ENCODE data around the gene PRPF6. TPM values are rescaled to one million over a fixed set of nuclear protein-coding genes. Genes with fewer than 3 reads are reported as not detected.

Gene PRPF6
- total and polyA plus RNA-seq, 2 of the 13 experiments (the other 11 are each of a cell fraction or from before 2014, with no cell fraction given), result 63.7 to 101 TPM

GRCh38 chr20:63969838-63970713 lies 10.9 kb upstream of the PRPF6 start, which contains the start of gene ZNF512B:
Gene ZNF512B (minus strand): TSS chr20:63969930. CDS start chr20:63967950, 1,980 bp downstream.
- peak; percentile 66 for DNase-seq (ENCODE audit: low spot score)
- Histone ChIP-seq H3K79me2 (ENCODE audit: insufficient read depth, low read length) (peaks cover 13% of the 10 kb centered on the region), H3K4me3 (replicated peaks in 1 of 3; ENCODE audit: insufficient read depth in 1 of 3, low read depth in 2 of 3, low read length in 3 of 3) (peak within 1 kb of the TSS; percentile 73 to 90 (median 89)), H3K4me2 (ENCODE audit: low read depth, low read length) (peak within 1 kb of the TSS; percentile 98), H2AFZ (ENCODE audit: low read length) (no peak within 1 kb of the TSS), H3K9me3 (ENCODE audit: low read length) (no peaks in the 10 kb centered on the region), H3K27ac (ENCODE audit: extremely low read length, insufficient read depth, low read length) (peak within 1 kb of the TSS; percentile 84), H3K9ac (ENCODE audit: insufficient read depth, low read depth, low read length) (peak within 1 kb of the TSS; percentile 91), H3K27me3 (ENCODE audit: control insufficient read depth in 1 of 2, insufficient read depth in 2 of 2, low read length in 2 of 2) (no peaks in the 10 kb centered on the region), H4K20me1 (ENCODE audit: insufficient read depth, low read length) (no peaks in the 10 kb centered on the region), H3K36me3 (replicated peaks in 1 of 2; ENCODE audit: control insufficient read depth in 1 of 2, insufficient read depth in 2 of 2, low read length in 2 of 2) (peaks cover 13 to 20% of the 10 kb centered on the region in 2 experiments), H3K4me1 (ENCODE audit: insufficient read depth, low read length) (peaks cover 48% of the 10 kb centered on the region)
- POLR2A ChIA-PET, result interaction anchor here (2.8 to 3.6 kb wide), 2 partner anchors 10 to 13 kb away, joined by 10 to 36 read pairs; partner anchors contain the start of genes PRPF6 and UCKL1
- no peak for FAIRE-seq
- CTCF ChIA-PET (ENCODE audit: low intra/inter-chr PET ratio, low total read pairs), result no interaction called here
- in situ Hi-C loops (cut with HindIII; ENCODE audit: extremely low pct_ligation_motif_present, low pct_unique_long_range_greater_than_20kb) (no loop called here), intact Hi-C loops (cut with micrococcal nuclease; ENCODE audit: unreplicated experiment) (loop anchor here (1.0 to 10.0 kb wide), 3 partner anchors 13 to 1605 kb away; partner anchors contain the start of genes LAMA5 and PTK6)
- no TSS peak for BruUV-seq (replicated peaks)
- 5% methylated on average over 15 of the region's 73 CpGs for WGBS (ENCODE audit: low lambda C conversion rate)
- peak; percentile 8 for ATAC-seq
- TF ChIP-seq NBN (conservative IDR thresholded peaks at IDR 0.05) (no peak), RARG (CRISPR knock-in tag; IDR thresholded peaks at IDR 0.05; ENCODE audit: low read depth) (no peak), CERS6 (CRISPR knock-in tag; IDR thresholded peaks at IDR 0.05) (no peak; the same call in 1 of the 2 replicates), MIXL1 (CRISPR knock-in tag; IDR thresholded peaks at IDR 0.05) (no peak), ZNF124 (CRISPR knock-in tag; IDR thresholded peaks at IDR 0.05) (no peak), ATF3 (CRISPR knock-in tag; IDR thresholded peaks at IDR 0.05) (no peak), XRCC5 (optimal IDR thresholded peaks at IDR 0.05; ENCODE audit: low read length) (peak; percentile 30), ZNF136 (CRISPR knock-in tag; IDR thresholded peaks at IDR 0.05; ENCODE audit: low read depth) (no peak), ZNF570 (CRISPR knock-in tag; IDR thresholded peaks at IDR 0.05; ENCODE audit: borderline replicate concordance) (no peak), ZFP62 (CRISPR knock-in tag; IDR thresholded peaks at IDR 0.05) (no peak), ZNF75D (CRISPR knock-in tag; IDR thresholded peaks at IDR 0.05; ENCODE audit: borderline replicate concordance) (no peak), HES4 (CRISPR knock-in tag; IDR thresholded peaks at IDR 0.05; ENCODE audit: borderline replicate concordance) (peak; percentile 86; the same call in 1 of the 2 replicates), ZNF550 (CRISPR knock-in tag; IDR thresholded peaks at IDR 0.05; ENCODE audit: borderline replicate concordance) (no peak), KDM1A (CRISPR knock-in tag; IDR thresholded peaks at IDR 0.05) (no peak), PITX1 (CRISPR knock-in tag; IDR thresholded peaks at IDR 0.05) (peak; percentile 20), SETDB1 (CRISPR knock-in tag; IDR thresholded peaks at IDR 0.05; ENCODE audit: borderline replicate concordance) (no peak)
- TF ChIP-seq, protein P1, sequence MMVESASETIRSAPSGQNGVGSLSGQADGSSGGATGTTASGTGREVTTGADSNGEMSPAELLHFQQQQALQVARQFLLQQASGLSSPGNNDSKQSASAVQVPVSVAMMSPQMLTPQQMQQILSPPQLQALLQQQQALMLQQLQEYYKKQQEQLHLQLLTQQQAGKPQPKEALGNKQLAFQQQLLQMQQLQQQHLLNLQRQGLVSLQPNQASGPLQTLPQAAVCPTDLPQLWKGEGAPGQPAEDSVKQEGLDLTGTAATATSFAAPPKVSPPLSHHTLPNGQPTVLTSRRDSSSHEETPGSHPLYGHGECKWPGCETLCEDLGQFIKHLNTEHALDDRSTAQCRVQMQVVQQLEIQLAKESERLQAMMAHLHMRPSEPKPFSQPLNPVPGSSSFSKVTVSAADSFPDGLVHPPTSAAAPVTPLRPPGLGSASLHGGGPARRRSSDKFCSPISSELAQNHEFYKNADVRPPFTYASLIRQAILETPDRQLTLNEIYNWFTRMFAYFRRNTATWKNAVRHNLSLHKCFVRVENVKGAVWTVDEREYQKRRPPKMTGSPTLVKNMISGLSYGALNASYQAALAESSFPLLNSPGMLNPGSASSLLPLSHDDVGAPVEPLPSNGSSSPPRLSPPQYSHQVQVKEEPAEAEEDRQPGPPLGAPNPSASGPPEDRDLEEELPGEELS (CRISPR knock-in tag; IDR thresholded peaks at IDR 0.05), result no peak

All from HepG2 (cell line).